ENCODE measurements around the gene OSTF1. TPM values are rescaled to one million over a fixed set of nuclear protein-coding genes. Genes with fewer than 3 reads are reported as not detected.

Gene OSTF1
- total RNA-seq, 1 experiment from 2014 or later = 18.3 TPM

- Mint-ChIP-seq H3K4me3 (ENCODE audit: unreplicated experiment) (peak overlapping the region; percentile 99), H3K9me3 (ENCODE audit: unreplicated experiment) (no peaks in the 10 kb centered on the region), H3K27me3 (ENCODE audit: insufficient read depth, unreplicated experiment) (no peaks in the 10 kb centered on the region), H3K27ac (ENCODE audit: low read depth, unreplicated experiment) (peak overlapping the region; percentile 97), H3K4me1 (ENCODE audit: insufficient read depth, unreplicated experiment) (peaks cover 20% of the 10 kb centered on the region), H3K36me3 (ENCODE audit: insufficient read depth, unreplicated experiment) (peaks cover 8% of the 10 kb centered on the region)
- BruUV-seq (replicated peaks) = no TSS peak
- DNase-seq (ENCODE audit: unreplicated experiment) = no peak
- CTCF ChIA-PET = interaction anchor here (0.5 to 9.1 kb wide), 8 partner anchors 13 to 135 kb away, joined by 3 to 51 read pairs (median 3); partner anchors contain the start of gene CARNMT1
- intact Hi-C loops (cut with micrococcal nuclease) = loop anchor here (5.0 kb wide), 3 partner anchors 98 to 1303 kb away; partner anchors contain the start of gene RFK
- TF ChIP-seq, protein P1, sequence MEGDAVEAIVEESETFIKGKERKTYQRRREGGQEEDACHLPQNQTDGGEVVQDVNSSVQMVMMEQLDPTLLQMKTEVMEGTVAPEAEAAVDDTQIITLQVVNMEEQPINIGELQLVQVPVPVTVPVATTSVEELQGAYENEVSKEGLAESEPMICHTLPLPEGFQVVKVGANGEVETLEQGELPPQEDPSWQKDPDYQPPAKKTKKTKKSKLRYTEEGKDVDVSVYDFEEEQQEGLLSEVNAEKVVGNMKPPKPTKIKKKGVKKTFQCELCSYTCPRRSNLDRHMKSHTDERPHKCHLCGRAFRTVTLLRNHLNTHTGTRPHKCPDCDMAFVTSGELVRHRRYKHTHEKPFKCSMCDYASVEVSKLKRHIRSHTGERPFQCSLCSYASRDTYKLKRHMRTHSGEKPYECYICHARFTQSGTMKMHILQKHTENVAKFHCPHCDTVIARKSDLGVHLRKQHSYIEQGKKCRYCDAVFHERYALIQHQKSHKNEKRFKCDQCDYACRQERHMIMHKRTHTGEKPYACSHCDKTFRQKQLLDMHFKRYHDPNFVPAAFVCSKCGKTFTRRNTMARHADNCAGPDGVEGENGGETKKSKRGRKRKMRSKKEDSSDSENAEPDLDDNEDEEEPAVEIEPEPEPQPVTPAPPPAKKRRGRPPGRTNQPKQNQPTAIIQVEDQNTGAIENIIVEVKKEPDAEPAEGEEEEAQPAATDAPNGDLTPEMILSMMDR (IDR thresholded peaks at IDR 0.05; ENCODE audit: unreplicated experiment) = no peak
- POLR2A ChIA-PET = interaction anchor here (1.0 to 8.3 kb wide), 6 partner anchors 12 to 304 kb away, joined by 3 to 121 read pairs (median 13); partner anchors contain the start of gene CARNMT1
These were observed 1.1 kb downstream of the OSTF1 start for GRCh38 chr9:75089373-75089766.

- ChIA-PET CTCF (interaction anchor here (0.6 to 1.3 kb wide), 5 partner anchors 17 to 64 kb away, joined by 3 to 6 read pairs (median 3); partner anchors contain the start of gene CARNMT1), POLR2A (interaction anchor here (1.0 to 8.3 kb wide), 4 partner anchors 11 to 65 kb away, joined by 4 to 121 read pairs (median 26); partner anchors contain the start of gene CARNMT1)
- H3K9me3 Mint-ChIP-seq (ENCODE audit: unreplicated experiment) = no peaks in the 10 kb centered on the region
- DNase-seq (ENCODE audit: unreplicated experiment) = no peak
- H3K36me3 Mint-ChIP-seq (ENCODE audit: insufficient read depth, unreplicated experiment) = peaks cover 8% of the 10 kb centered on the region
- no TSS peak for BruUV-seq (replicated peaks)
- TF ChIP-seq, protein P1 (IDR thresholded peaks at IDR 0.05; ENCODE audit: unreplicated experiment) = no peak
- H3K4me1 Mint-ChIP-seq (ENCODE audit: insufficient read depth, unreplicated experiment) = peaks cover 17% of the 10 kb centered on the region
- intact Hi-C loops (cut with micrococcal nuclease) = no loop called here
- no peak overlapping the region for H3K4me3 Mint-ChIP-seq (ENCODE audit: unreplicated experiment)
- H3K27me3 Mint-ChIP-seq (ENCODE audit: insufficient read depth, unreplicated experiment) = no peaks in the 10 kb centered on the region
- H3K27ac Mint-ChIP-seq (ENCODE audit: low read depth, unreplicated experiment) = no peak overlapping the region
These were observed 2.3 kb downstream of the OSTF1 start for GRCh38 chr9:75090579-75090978.

DNA sequence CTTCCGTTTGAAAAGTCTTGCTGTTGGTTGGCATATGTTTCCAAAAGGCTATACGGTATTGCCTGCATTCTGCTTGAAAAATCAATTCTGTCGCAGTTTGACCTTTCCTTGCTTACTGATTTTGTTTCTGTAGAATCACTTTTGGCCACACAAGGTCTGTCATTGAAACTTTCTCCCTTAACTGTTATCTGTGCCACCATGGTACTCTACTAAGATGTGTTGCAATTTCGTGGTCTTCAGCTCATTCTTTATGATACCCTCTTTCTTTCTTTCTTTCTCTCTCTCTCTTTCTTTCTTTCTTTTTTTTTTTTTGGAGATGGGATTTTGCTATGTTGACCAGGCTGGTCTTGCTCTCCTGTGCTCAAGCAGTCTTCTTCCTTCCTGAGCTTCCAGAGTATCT lies 4.5 kb downstream of the OSTF1 start:
- BruUV-seq (replicated peaks) = no TSS peak
- Mint-ChIP-seq H3K4me3 (ENCODE audit: unreplicated experiment) (no peak overlapping the region), H3K9me3 (ENCODE audit: unreplicated experiment) (no peaks in the 10 kb centered on the region), H3K36me3 (ENCODE audit: insufficient read depth, unreplicated experiment) (peaks cover 8% of the 10 kb centered on the region), H3K4me1 (ENCODE audit: insufficient read depth, unreplicated experiment) (peaks cover 13% of the 10 kb centered on the region), H3K27ac (ENCODE audit: low read depth, unreplicated experiment) (no peak overlapping the region), H3K27me3 (ENCODE audit: insufficient read depth, unreplicated experiment) (no peaks in the 10 kb centered on the region)
- TF ChIP-seq, protein P1 (IDR thresholded peaks at IDR 0.05; ENCODE audit: unreplicated experiment) = no peak
- ChIA-PET CTCF (interaction anchor here (0.6 to 1.3 kb wide), 4 partner anchors 18 to 319 kb away, joined by 3 to 6 read pairs (median 3); partner anchors contain the start of gene C9orf40), POLR2A (interaction anchor here (0.6 to 1.4 kb wide), 3 partner anchors 11 to 60 kb away, joined by 3 to 4 read pairs (median 3); no protein-coding TSS in a partner anchor)
- no peak for DNase-seq (ENCODE audit: unreplicated experiment)
- intact Hi-C loops (cut with micrococcal nuclease) = no loop called here

GRCh38 chr9:75096796-75097195 lies 8.5 kb downstream of the OSTF1 start:
- BruUV-seq (replicated peaks) = no TSS peak
- ChIA-PET CTCF (no interaction called here), POLR2A (no interaction called here)
- Mint-ChIP-seq H3K4me3 (ENCODE audit: unreplicated experiment) (no peak overlapping the region), H3K9me3 (ENCODE audit: unreplicated experiment) (no peaks in the 10 kb centered on the region), H3K36me3 (ENCODE audit: insufficient read depth, unreplicated experiment) (peaks cover 8% of the 10 kb centered on the region), H3K4me1 (ENCODE audit: insufficient read depth, unreplicated experiment) (no peaks in the 10 kb centered on the region), H3K27me3 (ENCODE audit: insufficient read depth, unreplicated experiment) (no peaks in the 10 kb centered on the region), H3K27ac (ENCODE audit: low read depth, unreplicated experiment) (no peak overlapping the region)
- intact Hi-C loops (cut with micrococcal nuclease) = no loop called here
- no peak for DNase-seq (ENCODE audit: unreplicated experiment)
- TF ChIP-seq, protein P1 (IDR thresholded peaks at IDR 0.05; ENCODE audit: unreplicated experiment) = no peak
